Measurements from ENCODE around the gene FGD5. TPM values are rescaled to one million over a fixed set of nuclear protein-coding genes. Genes with fewer than 3 reads are reported as not detected.
A peak's percentile ranks its signal among the peaks of the same experiment; 100 is the strongest.

The FGD5 gene
- total RNA-seq, 2 donors from 2014 or later = 34.7 to 35.4 TPM

DNA sequence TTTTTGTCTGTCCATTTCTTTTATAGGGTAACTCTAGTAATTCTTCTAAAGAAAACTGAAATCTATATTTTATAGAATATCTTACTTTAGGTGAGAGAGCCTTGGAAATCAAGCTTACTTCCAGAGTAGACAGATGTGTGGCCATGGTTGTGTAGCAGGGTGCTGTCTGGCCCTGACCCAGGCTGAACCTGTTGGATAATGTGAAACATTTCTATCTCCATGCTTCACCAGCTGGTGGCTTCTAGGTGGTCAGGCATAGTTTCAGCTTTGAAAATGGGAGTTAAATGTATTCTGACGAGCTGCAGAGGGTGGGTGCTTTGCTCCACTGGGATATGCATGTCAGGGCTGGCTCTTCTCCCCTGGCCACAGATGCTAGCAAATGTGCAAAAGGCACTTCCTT lies 107.8 kb downstream of the FGD5 start:
- intact Hi-C loops (cut with DNase I) = no loop called here
- DNase-seq (ENCODE audit: low spot score) = no peak

GRCh38 chr3:14927308-14927707 lies 108.5 kb downstream of the FGD5 start:
- DNase-seq (ENCODE audit: low spot score) = no peak
- intact Hi-C loops (cut with DNase I) = no loop called here

- intact Hi-C loops (cut with DNase I) = no loop called here
These were observed 110.7 kb downstream of the FGD5 start for GRCh38 chr3:14929310-14930074.

GRCh38 chr3:14933820-14934425 lies 115.2 kb downstream of the FGD5 start:
- DNase-seq (ENCODE audit: low spot score) = no peak
- intact Hi-C loops (cut with DNase I) = no loop called here

More at GRCh38 chr3:14929310-14930074, 110.7 kb downstream of the FGD5 start:
- DNase-seq (ENCODE audit: low spot score) = no peak

GRCh38 chr3:14935592-14936345 lies 117.0 kb downstream of the FGD5 start:
- intact Hi-C loops (cut with DNase I) = no loop called here
- DNase-seq (ENCODE audit: low spot score) = no peak

- no peak for DNase-seq (ENCODE audit: low spot score)
- intact Hi-C loops (cut with DNase I) = no loop called here
These were observed 120.2 kb downstream of the FGD5 start for GRCh38 chr3:14938954-14939353.

GRCh38 chr3:14941871-14942270 lies 123.1 kb downstream of the FGD5 start:
- DNase-seq (ENCODE audit: low spot score) = no peak

GRCh38 chr3:14943042-14943441 lies 124.3 kb downstream of the FGD5 start:
- intact Hi-C loops (cut with DNase I) = no loop called here
- no peak for DNase-seq (ENCODE audit: low spot score)

More at GRCh38 chr3:14941871-14942270, 123.1 kb downstream of the FGD5 start:
- intact Hi-C loops (cut with DNase I) = no loop called here

- DNase-seq (ENCODE audit: low spot score) = no peak
- intact Hi-C loops (cut with DNase I) = no loop called here
These were observed 127.5 kb downstream of the FGD5 start for GRCh38 chr3:14946236-14946635.

- no peak for DNase-seq (ENCODE audit: low spot score)
- intact Hi-C loops (cut with DNase I) = no loop called here
These were observed 128.0 kb downstream of the FGD5 start for GRCh38 chr3:14946739-14947099.

- DNase-seq (ENCODE audit: low spot score) = peak; percentile 96
- intact Hi-C loops (cut with DNase I) = no loop called here
These were observed 128.5 kb downstream of the FGD5 start, which contains the start of gene NR2C2 for GRCh38 chr3:14947100-14947885. Gene NR2C2, plus strand, starts transcription at chr3:14947583. Its CDS starts 56,332 bp downstream, at chr3:15003915.

DNA sequence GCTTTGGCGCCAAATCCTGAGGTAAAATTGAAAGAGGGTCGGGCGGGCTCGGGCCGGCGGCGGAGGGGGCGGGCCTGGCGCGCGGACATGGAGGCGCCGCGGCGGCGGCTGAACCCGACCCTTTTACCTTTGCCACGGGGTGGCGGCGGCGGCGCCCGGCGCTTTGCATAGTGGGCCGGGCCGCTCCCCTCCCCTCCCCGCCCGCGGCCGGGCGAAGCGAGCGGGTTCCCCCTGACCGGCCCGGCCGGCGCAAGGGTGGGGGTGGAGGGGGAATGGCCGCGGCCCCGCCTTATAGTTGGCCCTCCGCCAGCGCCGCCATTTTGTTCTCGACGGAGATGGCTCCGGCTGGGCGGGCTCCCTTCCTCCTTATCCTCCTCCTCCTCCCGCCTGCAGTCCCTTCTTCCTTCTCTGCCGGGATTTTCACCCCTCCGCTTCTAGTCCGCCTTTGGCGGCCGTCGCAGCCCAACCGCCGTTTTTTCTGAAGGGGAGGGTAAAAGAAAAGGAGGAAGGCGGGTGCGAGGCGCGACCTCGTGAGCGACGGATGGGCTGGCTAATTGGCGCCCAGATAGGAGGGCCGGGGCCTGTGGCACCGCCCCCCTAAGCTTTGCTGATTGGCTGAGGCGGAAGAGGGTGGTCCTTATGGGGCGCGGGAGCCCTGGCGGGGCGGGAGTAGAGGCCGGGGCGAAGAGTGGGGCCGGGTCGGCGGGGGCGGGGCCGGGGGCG lies 129.3 kb downstream of the FGD5 start:
- DNase-seq (ENCODE audit: low spot score) = peak; percentile 99
- intact Hi-C loops (cut with DNase I) = no loop called here

DNA sequence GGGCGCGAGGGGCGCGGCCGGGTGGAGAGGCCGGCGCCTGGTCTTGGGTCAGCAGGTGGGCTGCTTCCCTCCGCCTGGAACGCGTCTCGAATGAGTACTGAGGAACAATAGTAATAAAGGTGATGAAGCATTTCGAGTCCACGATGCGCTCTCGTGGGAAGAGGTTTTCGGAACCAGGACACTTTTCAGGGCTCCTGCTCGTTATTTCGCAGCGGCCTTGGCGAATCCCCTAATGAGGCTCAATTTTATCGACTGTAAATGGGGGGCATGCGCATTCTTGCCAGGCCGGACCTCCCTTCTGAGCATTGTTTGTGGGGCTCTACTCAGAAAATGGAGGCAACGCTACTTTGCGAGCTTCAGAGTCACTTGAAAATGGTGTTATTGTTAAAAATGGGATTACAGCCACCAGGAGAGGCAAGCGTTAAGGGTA lies 129.9 kb downstream of the FGD5 start:
- DNase-seq (ENCODE audit: low spot score) = no peak
- intact Hi-C loops (cut with DNase I) = no loop called here

GRCh38 chr3:14949126-14949525 lies 130.4 kb downstream of the FGD5 start:
- no peak for DNase-seq (ENCODE audit: low spot score)
- intact Hi-C loops (cut with DNase I) = no loop called here

GRCh38 chr3:14950274-14950673 lies 131.5 kb downstream of the FGD5 start:
- intact Hi-C loops (cut with DNase I) = no loop called here
- no peak for DNase-seq (ENCODE audit: low spot score)

DNA sequence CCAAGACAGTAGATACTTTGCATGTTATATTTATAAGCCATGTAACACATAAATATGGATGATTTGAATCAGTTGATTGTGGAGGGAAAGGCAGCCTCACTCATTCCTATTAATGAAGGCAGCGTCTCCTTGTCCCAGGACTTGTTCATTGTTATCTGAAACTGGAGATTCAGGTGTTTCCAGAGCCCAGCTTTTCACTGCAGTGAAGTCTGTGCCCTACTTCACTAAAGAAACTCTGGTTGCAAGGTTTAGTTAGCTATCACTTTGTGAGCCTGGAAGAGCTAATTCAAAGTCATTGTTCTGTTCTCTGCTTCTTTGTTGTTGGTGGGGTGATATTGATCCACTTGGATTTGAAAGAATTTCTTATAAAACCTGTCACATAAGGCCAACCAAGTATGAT lies 138.4 kb downstream of the FGD5 start:
- DNase-seq (ENCODE audit: low spot score) = no peak
- intact Hi-C loops (cut with DNase I) = no loop called here

DNA sequence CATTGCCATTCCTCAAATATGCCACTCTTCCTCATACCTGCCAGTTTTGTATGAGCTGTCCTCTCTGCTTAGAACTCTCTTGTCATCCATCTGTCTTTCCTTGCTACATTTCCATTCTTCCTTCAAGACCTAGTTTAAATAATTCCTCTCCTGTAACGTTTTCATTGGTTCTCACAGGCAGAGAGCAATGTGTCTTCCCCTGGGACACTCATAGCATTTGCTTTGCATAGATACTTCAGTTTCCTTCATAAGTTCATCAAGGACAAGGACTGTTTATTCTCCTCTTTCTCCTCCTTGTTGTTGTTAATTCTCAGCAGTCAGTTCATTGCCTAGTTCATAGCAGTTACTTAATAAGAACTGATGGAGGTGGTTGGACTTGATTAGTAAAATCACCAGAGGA lies 139.2 kb downstream of the FGD5 start:
- intact Hi-C loops (cut with DNase I) = no loop called here
- DNase-seq (ENCODE audit: low spot score) = no peak

GRCh38 chr3:14959359-14959943 lies 140.7 kb downstream of the FGD5 start:
- DNase-seq (ENCODE audit: low spot score) = no peak
- intact Hi-C loops (cut with DNase I) = no loop called here

DNA sequence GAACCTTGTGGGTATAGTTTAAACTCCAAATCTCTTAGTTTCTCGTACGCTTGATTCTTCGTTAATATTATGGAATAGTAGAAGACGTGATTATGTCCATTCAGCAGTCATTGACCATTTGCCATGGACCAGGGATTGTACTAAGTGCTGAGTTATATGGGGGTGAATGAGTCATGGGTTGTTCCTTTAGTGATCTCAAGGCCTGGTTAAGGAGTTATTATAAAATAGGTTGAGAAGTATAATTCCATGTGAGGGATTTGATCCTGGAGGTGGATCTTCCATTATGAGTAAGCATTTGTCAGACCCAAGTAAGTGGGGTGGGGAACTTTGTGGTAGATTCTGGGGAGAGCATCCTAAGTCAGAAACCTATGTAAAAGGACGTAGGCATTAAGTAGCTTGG lies 144.0 kb downstream of the FGD5 start:
- intact Hi-C loops (cut with DNase I) = no loop called here
- no peak for DNase-seq (ENCODE audit: low spot score)
